ENCODE results near the gene SNAI3. TPM values are rescaled to one million over a fixed set of nuclear protein-coding genes. Genes with fewer than 3 reads are reported as not detected.

The SNAI3 gene
- polyA plus RNA-seq, 3 donors from 2014 or later, result 9.0 to 12.4 (median 11.7) TPM

DNA sequence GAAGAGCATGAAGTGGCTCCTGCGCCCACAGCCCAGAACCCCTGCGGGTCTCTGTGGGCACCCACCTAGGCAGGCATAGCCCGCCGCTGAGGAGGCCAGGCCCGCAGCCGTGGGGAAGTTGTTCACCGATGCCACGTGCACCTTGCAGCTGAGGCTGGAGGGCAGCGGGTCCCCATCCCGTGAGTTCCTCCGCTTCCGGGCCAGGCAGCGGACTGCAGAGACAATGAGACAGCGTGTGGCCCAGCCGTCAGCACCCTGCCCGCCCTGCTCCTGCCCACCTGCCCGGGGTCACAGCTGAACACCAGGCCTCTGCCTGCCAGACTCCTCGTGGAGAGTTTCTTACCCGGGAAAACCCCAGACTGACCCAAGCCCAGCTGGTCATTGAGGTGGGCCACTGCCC lies 28.9 kb downstream of the SNAI3 start:
- Mint-ChIP-seq H3K9me3 (no peaks in the 10 kb centered on the region), H3K27ac (no peak overlapping the region), H3K36me3 (peaks cover 0 to 9% (median 6%) of the 10 kb centered on the region in 3 donors), H3K4me1 (peaks cover 39 to 40% of the 10 kb centered on the region in 2 donors), H3K4me3 (no peak overlapping the region), H3K27me3 (ENCODE audit: low read depth in 3 of 3) (peaks cover 20 to 35% (median 21%) of the 10 kb centered on the region in 3 donors)
- DNase-seq, result no peak

DNA sequence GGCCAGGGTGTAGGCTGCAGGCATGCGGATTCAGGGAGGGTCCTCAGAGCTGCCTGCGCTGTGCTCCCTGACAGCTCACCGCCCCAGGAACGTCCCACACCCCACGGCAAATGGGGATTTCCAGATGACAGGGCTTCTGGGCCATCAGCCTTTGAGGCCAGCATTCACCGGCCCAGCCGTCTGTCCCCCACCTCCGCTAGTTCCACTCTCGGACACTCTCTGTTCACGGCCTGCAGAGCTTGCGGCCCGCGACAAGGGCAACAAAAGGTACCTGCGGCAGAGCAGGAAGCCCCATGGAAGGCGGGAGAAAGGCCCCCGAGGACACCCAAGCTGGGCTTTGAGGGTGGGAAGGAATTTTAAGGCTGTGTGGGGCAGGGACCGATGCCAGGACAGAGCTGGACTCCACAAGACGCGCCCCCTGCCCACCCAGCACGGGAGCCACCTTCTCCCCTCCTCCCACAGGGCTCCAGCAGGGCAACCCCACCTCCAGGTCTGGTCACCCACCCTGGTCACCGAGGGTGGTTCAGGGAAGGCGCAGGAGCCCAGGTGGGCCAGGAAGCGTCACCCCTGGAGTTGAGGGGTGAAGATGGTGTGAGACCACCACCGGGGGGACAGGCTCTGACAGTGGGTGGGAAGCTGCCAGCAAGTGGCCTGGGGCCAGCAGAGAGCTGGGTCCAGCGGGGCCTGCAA lies 29.9 kb downstream of the SNAI3 start:
- Mint-ChIP-seq H3K36me3 (peaks cover 0 to 9% (median 6%) of the 10 kb centered on the region in 3 donors), H3K27ac (peak overlapping the region in 1 of 6 donors; percentile 48), H3K4me3 (no peak overlapping the region), H3K9me3 (no peaks in the 10 kb centered on the region), H3K27me3 (ENCODE audit: low read depth in 3 of 3) (peaks cover 20 to 35% (median 21%) of the 10 kb centered on the region in 3 donors), H3K4me1 (peaks cover 33 to 41% of the 10 kb centered on the region in 2 donors)
- DNase-seq, result no peak

DNA sequence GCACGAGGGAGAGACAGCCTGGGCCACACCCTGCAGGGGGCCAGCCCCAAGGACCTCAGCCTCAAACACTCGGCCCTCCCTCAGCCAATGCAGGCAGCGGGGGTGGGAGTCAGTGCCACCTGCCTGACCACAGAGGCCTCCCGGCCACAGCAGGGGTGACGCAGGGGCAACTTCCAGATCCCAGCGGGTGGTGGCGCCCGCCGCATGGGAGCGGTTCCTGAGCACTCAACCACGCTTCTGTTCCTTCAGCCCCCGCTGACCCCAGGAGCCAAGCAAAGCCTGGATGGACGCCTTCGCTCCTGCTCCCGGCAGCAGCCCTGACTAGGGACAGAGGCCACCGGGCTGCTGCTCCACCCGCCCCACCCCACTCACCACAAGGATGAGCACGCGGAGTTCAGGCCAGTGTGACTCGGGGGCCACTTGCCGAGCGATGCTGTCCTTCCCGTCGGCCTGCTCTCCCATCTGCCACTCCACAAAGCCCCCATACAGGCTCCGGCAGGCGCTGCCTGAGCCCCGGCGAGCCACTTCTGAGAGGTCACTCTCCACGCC lies 30.5 kb downstream of the SNAI3 start:
- Mint-ChIP-seq H3K4me3 (no peak overlapping the region), H3K27ac (peak overlapping the region in 1 of 6 donors; percentile 48), H3K27me3 (ENCODE audit: low read depth in 3 of 3) (peaks cover 25 to 40% (median 26%) of the 10 kb centered on the region in 3 donors), H3K36me3 (peaks cover 0 to 9% (median 6%) of the 10 kb centered on the region in 3 donors), H3K4me1 (peaks cover 32 to 40% of the 10 kb centered on the region in 2 donors), H3K9me3 (no peaks in the 10 kb centered on the region)
- DNase-seq, result no peak

DNA sequence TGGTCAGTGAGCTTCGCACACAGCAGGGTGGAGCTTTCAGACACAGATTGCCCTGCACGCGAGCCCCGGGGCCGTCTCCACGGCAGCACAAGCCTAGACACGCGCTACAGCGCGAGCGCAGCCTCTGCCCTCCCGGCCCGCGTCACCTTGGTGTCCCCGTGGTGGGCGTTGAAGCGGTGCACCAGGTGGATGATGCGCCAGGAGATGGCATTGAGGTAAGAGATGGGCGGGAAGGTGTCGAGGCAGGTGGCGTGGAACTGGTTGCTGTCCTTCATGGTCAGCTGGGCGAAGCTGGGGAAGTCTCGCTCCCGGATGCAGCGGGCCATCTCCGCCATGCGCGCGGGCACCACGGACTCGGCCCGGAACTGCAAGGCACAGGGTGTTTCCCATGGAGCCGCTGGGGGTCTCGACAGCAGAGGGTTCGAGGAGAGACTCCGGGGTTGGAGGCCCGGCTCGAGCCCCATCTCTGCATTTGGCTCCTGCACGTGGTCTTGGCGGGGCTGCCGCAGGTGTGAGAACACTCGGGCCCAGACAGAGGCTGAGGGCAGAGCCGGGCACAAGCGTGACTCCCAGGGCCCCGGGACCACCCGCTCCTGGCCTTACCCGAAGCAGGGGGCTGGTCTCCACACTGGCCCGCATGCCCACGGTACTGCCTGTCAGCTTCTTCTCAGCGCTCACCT lies 31.1 kb downstream of the SNAI3 start:
- DNase-seq, result no peak
- peaks cover 28 to 45% (median 29%) of the 10 kb centered on the region in 3 donors for H3K27me3 Mint-ChIP-seq (ENCODE audit: low read depth in 3 of 3)
- no peaks in the 10 kb centered on the region for H3K9me3 Mint-ChIP-seq
- H3K36me3 Mint-ChIP-seq, result peaks cover 0 to 9% (median 6%) of the 10 kb centered on the region in 3 donors
- peak overlapping the region in 4 of 5 donors; percentile 79 to 86 (median 84) for H3K4me3 Mint-ChIP-seq
- peaks cover 32 to 42% of the 10 kb centered on the region in 2 donors for H3K4me1 Mint-ChIP-seq
- peak overlapping the region; percentile 84 to 99 (median 98) for H3K27ac Mint-ChIP-seq

DNA sequence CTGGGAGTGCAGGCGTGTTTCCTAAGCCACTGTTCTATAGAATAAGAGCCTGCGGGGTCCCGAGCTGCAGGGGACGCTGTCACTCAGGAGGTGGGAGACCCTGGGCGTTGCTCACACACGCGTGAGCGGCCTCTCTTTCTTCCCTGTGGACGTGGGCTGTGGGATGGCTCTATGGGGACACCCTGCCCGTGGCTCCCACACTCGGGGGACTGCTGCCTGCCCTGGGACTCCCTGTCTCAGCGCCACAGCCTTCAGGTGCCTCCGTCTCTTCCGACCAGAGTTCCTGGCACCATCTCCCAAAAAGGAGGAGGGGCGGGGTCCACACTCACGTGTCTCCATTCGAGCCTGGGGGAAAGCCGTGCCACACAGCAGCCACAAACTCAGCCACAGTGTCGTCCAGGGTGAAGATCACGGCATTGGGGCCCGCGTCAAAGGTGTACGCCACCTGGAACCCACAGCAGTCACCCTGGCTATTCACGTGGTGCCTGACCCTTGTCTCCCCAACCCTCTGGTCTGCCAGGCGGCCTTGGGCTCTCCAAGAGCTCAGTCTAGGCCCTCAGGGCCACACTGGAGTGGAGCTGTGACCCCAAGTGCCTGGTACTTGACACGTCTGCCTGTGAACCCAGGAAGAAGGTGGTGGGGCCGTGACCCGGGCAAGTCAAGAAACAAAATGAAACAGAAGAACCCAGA lies 31.8 kb downstream of the SNAI3 start:
- Mint-ChIP-seq H3K36me3 (peaks cover 0 to 9% (median 6%) of the 10 kb centered on the region in 3 donors), H3K4me1 (peaks cover 32 to 45% of the 10 kb centered on the region in 2 donors), H3K9me3 (no peaks in the 10 kb centered on the region), H3K27me3 (ENCODE audit: low read depth in 3 of 3) (peaks cover 32 to 50% (median 35%) of the 10 kb centered on the region in 3 donors), H3K4me3 (peak overlapping the region; percentile 79 to 86 (median 83)), H3K27ac (peak overlapping the region; percentile 84 to 99 (median 98))
- DNase-seq, result no peak

DNA sequence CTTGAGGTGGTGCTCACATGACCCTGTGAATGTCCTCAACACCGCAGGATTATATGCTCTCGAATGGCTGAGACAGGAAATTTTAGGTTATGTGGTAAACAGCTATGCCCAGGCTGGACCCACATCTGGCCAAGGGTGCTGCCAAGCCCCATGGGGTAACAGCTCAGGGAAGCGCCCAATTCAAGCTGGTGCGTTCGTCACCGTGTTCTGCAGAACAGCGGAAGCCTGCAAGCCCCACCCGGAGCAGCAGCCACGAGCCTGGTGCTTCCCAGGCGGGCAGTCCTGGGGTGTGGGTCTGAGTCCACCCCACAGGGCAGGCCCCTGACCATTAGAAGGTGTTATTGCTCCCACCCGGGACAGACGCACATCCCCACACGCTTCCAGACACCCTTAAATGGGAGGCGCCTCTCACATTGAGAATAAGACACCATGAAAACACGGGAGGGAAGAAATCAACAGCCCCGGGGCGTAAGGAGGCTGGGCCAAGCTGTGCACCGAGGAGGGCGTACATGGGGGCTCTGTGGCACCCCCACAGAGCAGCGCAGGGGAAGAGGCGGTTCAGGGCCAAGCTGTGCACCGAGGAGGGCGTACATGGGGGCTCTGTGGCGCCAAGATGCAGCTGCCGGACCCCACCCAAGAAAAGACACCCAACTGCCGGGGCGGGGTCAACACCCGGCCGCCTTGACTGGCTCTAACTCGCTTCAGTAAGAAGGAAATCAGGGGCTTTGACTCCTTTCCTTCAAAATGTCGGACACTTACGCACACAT lies 32.5 kb downstream of the SNAI3 start:
- H3K27ac Mint-ChIP-seq, result peak overlapping the region; percentile 84 to 99 (median 98)
- H3K4me1 Mint-ChIP-seq, result peaks cover 39 to 50% of the 10 kb centered on the region in 2 donors
- H3K9me3 Mint-ChIP-seq, result no peaks in the 10 kb centered on the region
- H3K27me3 Mint-ChIP-seq (ENCODE audit: low read depth in 3 of 3), result peaks cover 36 to 50% (median 40%) of the 10 kb centered on the region in 3 donors
- peak overlapping the region; percentile 79 to 86 (median 83) for H3K4me3 Mint-ChIP-seq
- peaks cover 3 to 12% (median 9%) of the 10 kb centered on the region in 3 donors for H3K36me3 Mint-ChIP-seq
- DNase-seq, result peak; percentile 89 to 90 (median 90)

DNA sequence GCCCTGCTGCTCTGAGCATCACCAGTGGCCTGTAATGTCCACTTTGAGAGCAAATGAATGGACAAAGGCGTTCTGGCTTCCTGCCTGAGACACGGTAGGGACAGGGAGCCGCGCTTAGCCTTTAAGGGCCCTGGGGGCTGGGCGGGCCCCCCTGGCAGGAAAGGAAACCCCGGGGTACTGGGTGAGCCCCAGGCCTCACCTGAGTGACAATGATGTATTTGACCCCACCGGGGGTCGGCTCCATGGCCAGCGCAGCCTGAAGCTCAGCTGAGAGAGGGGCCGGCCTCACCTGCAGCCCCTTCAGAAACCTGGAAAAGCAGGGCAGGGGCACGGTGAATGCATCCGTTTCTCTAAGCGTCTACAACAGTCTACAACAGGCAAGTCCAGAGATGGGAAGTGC lies 33.2 kb downstream of the SNAI3 start:
- H3K9me3 Mint-ChIP-seq, result no peaks in the 10 kb centered on the region

DNA sequence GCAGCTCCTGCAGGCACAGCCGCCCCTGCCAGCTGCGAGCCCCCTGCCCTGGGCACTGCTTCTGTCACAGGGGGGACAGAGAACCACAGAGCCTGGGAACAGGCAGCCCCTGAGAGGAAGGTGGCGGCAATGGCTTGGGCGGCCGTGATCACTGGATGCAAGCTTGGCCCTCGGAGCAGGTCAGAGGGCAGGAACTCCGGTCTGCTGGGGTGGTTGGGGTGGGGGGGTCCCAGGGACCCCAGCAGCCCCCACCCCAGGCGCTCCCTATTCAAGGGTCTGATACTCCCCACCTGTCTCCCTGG lies 33.6 kb downstream of the SNAI3 start:
- DNase-seq, result no peak
- peaks cover 40 to 50% (median 41%) of the 10 kb centered on the region in 3 donors for H3K27me3 Mint-ChIP-seq (ENCODE audit: low read depth in 3 of 3)
- no peaks in the 10 kb centered on the region for H3K9me3 Mint-ChIP-seq
- peaks cover 39 to 53% of the 10 kb centered on the region in 2 donors for H3K4me1 Mint-ChIP-seq
- H3K36me3 Mint-ChIP-seq, result peaks cover 3 to 12% (median 9%) of the 10 kb centered on the region in 3 donors
- peak overlapping the region; percentile 62 to 99 (median 98) for H3K27ac Mint-ChIP-seq
- H3K4me3 Mint-ChIP-seq, result peak overlapping the region in 4 of 5 donors; percentile 79 to 86 (median 84)

More for the DNA sequence above, 33.2 kb downstream of the SNAI3 start:
- no peak for DNase-seq
- Mint-ChIP-seq H3K4me1 (peaks cover 39 to 53% of the 10 kb centered on the region in 2 donors), H3K27ac (peak overlapping the region; percentile 84 to 99 (median 98)), H3K36me3 (peaks cover 3 to 12% (median 9%) of the 10 kb centered on the region in 3 donors), H3K4me3 (peak overlapping the region; percentile 79 to 86 (median 83)), H3K27me3 (ENCODE audit: low read depth in 3 of 3) (peaks cover 40 to 50% (median 40%) of the 10 kb centered on the region in 3 donors)

DNA sequence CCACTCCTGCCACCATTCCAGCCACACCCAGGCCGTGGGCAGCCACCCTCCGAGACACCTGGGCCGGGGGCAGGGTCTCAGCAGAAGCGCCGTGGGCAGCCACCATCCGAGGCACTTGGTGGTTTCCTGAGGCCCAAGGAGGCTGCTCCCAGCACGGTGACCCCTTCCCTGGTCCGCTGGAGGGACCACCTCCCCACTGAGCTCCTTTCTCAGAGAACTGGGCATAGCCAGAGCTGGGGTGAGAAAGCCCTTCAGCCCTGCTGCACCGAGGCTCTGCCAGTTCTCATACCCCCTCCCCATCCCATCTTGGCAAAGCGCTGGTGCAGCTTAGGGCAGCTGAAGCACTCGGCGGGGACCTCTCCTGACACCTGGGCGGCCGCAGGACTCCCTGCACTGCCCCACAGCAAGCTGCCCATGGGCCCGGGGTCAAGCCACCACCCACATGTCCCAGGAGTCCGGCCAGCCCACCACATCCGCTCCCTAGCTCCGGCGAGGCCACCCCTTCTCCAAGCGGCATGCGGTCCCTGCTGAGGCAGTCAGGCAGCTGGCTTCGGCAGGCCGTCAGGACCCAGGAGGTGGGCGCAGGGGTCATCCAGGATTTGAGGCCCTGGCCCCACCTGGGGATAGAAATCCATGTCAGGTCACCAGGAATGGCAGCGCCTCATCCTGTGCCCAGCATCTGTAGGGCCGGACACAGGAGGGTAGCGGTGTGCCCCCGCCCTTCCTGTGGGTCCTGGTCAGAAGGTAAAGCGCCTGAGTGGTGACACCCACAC lies 34.1 kb downstream of the SNAI3 start:
- Mint-ChIP-seq H3K4me1 (peaks cover 39 to 53% of the 10 kb centered on the region in 2 donors), H3K27ac (peak overlapping the region; percentile 84 to 98 (median 92)), H3K27me3 (ENCODE audit: low read depth in 3 of 3) (peaks cover 40 to 50% (median 41%) of the 10 kb centered on the region in 3 donors), H3K4me3 (peak overlapping the region in 4 of 5 donors; percentile 15 to 96 (median 49)), H3K9me3 (no peaks in the 10 kb centered on the region), H3K36me3 (peaks cover 3 to 12% (median 9%) of the 10 kb centered on the region in 3 donors)
- no peak for DNase-seq

DNA sequence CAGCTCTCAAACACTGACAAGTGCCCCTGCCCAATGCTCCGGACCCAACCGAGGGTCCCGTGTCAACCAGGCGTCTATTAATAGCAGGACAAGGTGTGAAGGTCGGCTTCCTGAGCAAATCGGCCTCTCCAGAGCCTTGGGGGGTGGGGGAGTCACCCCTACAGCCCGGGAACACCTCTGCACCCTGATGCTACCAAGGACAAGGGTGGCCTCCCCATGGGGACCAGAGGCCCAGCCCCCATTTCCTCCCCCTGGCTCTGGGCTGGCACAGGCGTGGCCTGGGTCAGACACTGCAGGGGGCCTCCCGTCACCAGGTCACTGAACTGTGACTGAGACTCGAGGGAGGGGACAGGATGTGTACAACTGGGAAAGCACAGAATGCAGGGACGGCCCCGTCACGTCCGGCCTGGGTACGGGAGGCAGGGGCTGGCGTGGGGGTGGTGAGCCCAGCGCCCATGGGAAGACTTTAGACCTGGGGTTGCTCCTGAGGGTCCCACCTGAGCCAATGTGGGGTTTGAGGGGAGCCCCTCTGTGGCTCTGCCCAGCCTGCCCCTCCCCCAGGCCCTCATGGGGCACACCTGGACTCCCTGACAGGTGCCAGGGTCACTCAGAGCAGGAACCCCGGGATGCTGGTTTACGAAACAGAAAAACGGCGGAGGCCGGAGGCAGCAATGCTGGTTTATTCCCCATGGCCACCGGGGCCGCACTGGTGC lies 34.9 kb downstream of the SNAI3 start:
- peaks cover 39 to 55% of the 10 kb centered on the region in 2 donors for H3K4me1 Mint-ChIP-seq
- peaks cover 40 to 50% (median 41%) of the 10 kb centered on the region in 3 donors for H3K27me3 Mint-ChIP-seq (ENCODE audit: low read depth in 3 of 3)
- peak overlapping the region; percentile 95 to 98 (median 96) for H3K4me3 Mint-ChIP-seq
- H3K9me3 Mint-ChIP-seq, result no peaks in the 10 kb centered on the region
- H3K36me3 Mint-ChIP-seq, result peaks cover 3 to 12% (median 9%) of the 10 kb centered on the region in 3 donors
- H3K27ac Mint-ChIP-seq, result peak overlapping the region; percentile 87 to 98 (median 98)
- peak; percentile 83 to 86 (median 86) for DNase-seq

DNA sequence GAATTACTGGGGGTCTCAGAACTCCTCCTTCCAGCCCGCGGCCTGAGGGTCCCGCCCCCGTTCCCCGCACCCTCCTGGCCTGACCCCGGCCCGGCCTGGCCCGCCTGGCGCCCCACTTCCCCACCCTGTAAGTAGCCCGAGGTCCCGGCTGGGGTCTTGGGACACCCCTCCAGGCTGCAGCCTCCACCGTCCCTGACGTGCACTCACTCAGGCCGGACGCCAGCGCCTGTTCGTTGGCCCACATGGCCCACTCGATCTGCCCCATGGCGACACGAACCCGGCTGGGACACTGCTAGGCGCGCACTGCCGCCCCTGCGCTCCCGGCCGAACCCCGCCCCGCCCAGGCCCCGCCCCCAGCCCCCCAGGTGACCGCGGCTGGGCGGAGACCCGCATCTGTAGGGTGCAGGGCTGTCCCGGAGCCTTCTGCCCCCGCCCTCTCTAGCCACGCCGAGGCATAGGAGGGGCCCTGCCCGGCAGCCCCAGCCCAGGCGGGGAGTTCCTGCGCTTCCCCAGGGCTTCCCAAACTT lies 35.5 kb downstream of the SNAI3 start, which contains the start of gene CYBA:
Gene CYBA, minus strand, starts transcription at position 305 of the 527 bp plus-strand sequence. Its CDS starts 40 bp downstream, at position 265.
- peaks cover 40 to 46% (median 44%) of the 10 kb centered on the region in 3 donors for H3K27me3 Mint-ChIP-seq (ENCODE audit: low read depth in 3 of 3)
- peak; percentile 89 to 90 (median 90) for DNase-seq
- peak within 1 kb of the TSS; percentile 95 to 98 (median 96) for H3K4me3 Mint-ChIP-seq
- peak within 1 kb of the TSS; percentile 92 to 98 (median 98) for H3K27ac Mint-ChIP-seq
- H3K9me3 Mint-ChIP-seq, result no peaks in the 10 kb centered on the region
- peaks cover 3 to 12% (median 9%) of the 10 kb centered on the region in 3 donors for H3K36me3 Mint-ChIP-seq
- peaks cover 39 to 58% of the 10 kb centered on the region in 2 donors for H3K4me1 Mint-ChIP-seq
